Omental fat pad (tissue), 4 donors: ENCODE measurements around the gene MBD3L2. TPM values are rescaled to one million over a fixed set of nuclear protein-coding genes. Genes with fewer than 3 reads are reported as not detected.
"Not testable (repeated sequence)": the region's sequence is repeated elsewhere in the genome, so short reads cannot be mapped to it uniquely, and the experiment has no call there.

Experiments
- ATAC-seq: fragments of 150-250 bp; one replicate; pipeline ENCODE4 v1.9.1; 2016; ENCODE audit warnings: mild to moderate bottlenecking, moderate library complexity; ENCODE audit not compliant: low FRiP score
- DNase-seq: peaks from one replicate; pipeline ENCODE4 v3.0.0-alpha.2; 2019; ENCODE audit warnings: low spot score
- CTCF ChIP-seq, 3 donors: fragments of 450-650 bp; IDR thresholded peaks; one replicate each; pipeline ENCODE4 v1.5.1; 2016 to 2017; ENCODE audit warnings: antibody characterized with exemption in 3 of 3, mild to moderate bottlenecking in 3 of 3, moderate library complexity in 2 of 3
- total RNA-seq, 4 donors: library from RNA; depleted of rRNA; stranded (reverse); fragments of >200 nt; gene quantifications; one replicate each; pipeline ENCODE4 v1.1.0, GENCODE V29; 2016

MBD3L2 gene
- not detected for total RNA-seq

GRCh38 chr19:7049021-7049420 is at the start of gene MBD3L2:
TSS of gene MBD3L2 (plus strand) at chr19:7049321. CDS start at chr19:7049374, 53 bp downstream.
- DNase-seq, ATAC-seq: not testable (repeated sequence)

- no peak for ATAC-seq
- no peak for TF ChIP-seq CTCF (IDR thresholded peaks at IDR 0.05)
- DNase-seq: no peak
Measured at GRCh38 chr19:6999933-7000332, 49.2 kb upstream of the MBD3L2 start.

- DNase-seq (no peak), ATAC-seq (no peak)
- no peak for TF ChIP-seq CTCF (IDR thresholded peaks at IDR 0.05)
Measured at GRCh38 chr19:7000333-7000732, 48.8 kb upstream of the MBD3L2 start.

- ATAC-seq (no peak), DNase-seq (no peak)
- no peak for TF ChIP-seq CTCF (IDR thresholded peaks at IDR 0.05)
Measured at GRCh38 chr19:7000816-7001215, 48.3 kb upstream of the MBD3L2 start.

- no peak for TF ChIP-seq CTCF (IDR thresholded peaks at IDR 0.05)
- DNase-seq (no peak), ATAC-seq (no peak)
Measured at GRCh38 chr19:7004313-7004931, 44.7 kb upstream of the MBD3L2 start.

GRCh38 chr19:7006135-7006704 is 42.9 kb upstream of the MBD3L2 start:
- DNase-seq (no peak), ATAC-seq (no peak)
- no peak for TF ChIP-seq CTCF (IDR thresholded peaks at IDR 0.05)

GRCh38 chr19:7007859-7008258 is 41.3 kb upstream of the MBD3L2 start:
- DNase-seq (no peak), ATAC-seq (no peak)
- no peak for TF ChIP-seq CTCF (IDR thresholded peaks at IDR 0.05)
